ENCODE results near the gene CNN1. TPM values are rescaled to one million over a fixed set of nuclear protein-coding genes. Genes with fewer than 3 reads are reported as not detected.

CNN1 gene
- total and polyA plus RNA-seq, 4 donors: 16.5 to 34.9 (median 22.5) TPM

- Histone ChIP-seq H3K9ac (ENCODE audit: insufficient read depth in 1 of 2, low read length in 2 of 2) (peak overlapping the region in 1 of 2 donors; percentile 76), H3K9me3 (ENCODE audit: control insufficient read depth in 4 of 4, insufficient read depth in 3 of 4, low read length in 3 of 4) (no peaks in the 10 kb centered on the region), H3K36me3 (ENCODE audit: control insufficient read depth in 4 of 4, insufficient read depth in 4 of 4, low read length in 4 of 4) (peaks cover 0 to 6% (median 0%) of the 10 kb centered on the region in 4 donors), H3K27ac (ENCODE audit: low read depth in 1 of 2, low read length in 1 of 2) (peak overlapping the region; percentile 94 to 96), H3K27me3 (ENCODE audit: control insufficient read depth in 3 of 3, insufficient read depth in 3 of 3, low read length in 2 of 3) (no peaks in the 10 kb centered on the region), H3K4me3 (peak overlapping the region; percentile 89), H3K4me1 (ENCODE audit: control insufficient read depth in 5 of 5, insufficient read depth in 5 of 5, low read length in 5 of 5) (peaks cover 0 to 7% (median 0%) of the 10 kb centered on the region in 5 donors)
- ATAC-seq (ENCODE audit: insufficient read depth, low FRiP score) (peak; percentile 93), DNase-seq (peak; percentile 95 to 96 (median 96))
- TF ChIP-seq CTCF (IDR thresholded peaks at IDR 0.05; ENCODE audit: control extremely low read depth, extremely low read depth): no peak
- 1% methylated on average over 24 to 33 of the region's 33 CpGs for WGBS, 2 donors
These were observed 33.6 kb upstream of the CNN1 start for GRCh38 chr19:11505032-11505503.

GRCh38 chr19:11505504-11506100, 33.0 kb upstream of the CNN1 start, which contains the start of gene ZNF653:
TSS of gene ZNF653 (minus strand) at chr19:11505839. CDS start at chr19:11505786, 53 bp downstream.
- H3K9me3 ChIP-seq (ENCODE audit: control insufficient read depth in 4 of 4, insufficient read depth in 3 of 4, low read length in 3 of 4): no peaks in the 10 kb centered on the region
- peak; percentile 86 for ATAC-seq (ENCODE audit: insufficient read depth, low FRiP score)
- peaks cover 0 to 6% (median 0%) of the 10 kb centered on the region in 4 donors for H3K36me3 ChIP-seq (ENCODE audit: control insufficient read depth in 4 of 4, insufficient read depth in 4 of 4, low read length in 4 of 4)
- 0 to 1% methylated on average over 59 to 65 of the region's 65 CpGs for WGBS, 2 donors
- DNase-seq: peak; percentile 98
- peaks cover 0 to 7% (median 0%) of the 10 kb centered on the region in 5 donors for H3K4me1 ChIP-seq (ENCODE audit: control insufficient read depth in 5 of 5, insufficient read depth in 5 of 5, low read length in 5 of 5)
- peak within 1 kb of the TSS; percentile 94 to 96 for H3K27ac ChIP-seq (ENCODE audit: low read depth in 1 of 2, low read length in 1 of 2)
- no peaks in the 10 kb centered on the region for H3K27me3 ChIP-seq (ENCODE audit: control insufficient read depth in 3 of 3, insufficient read depth in 3 of 3, low read length in 2 of 3)
- peak within 1 kb of the TSS; percentile 89 for H3K4me3 ChIP-seq
- TF ChIP-seq CTCF (IDR thresholded peaks at IDR 0.05; ENCODE audit: control extremely low read depth, extremely low read depth): no peak
- peak within 1 kb of the TSS; percentile 17 to 76 for H3K9ac ChIP-seq (ENCODE audit: insufficient read depth in 1 of 2, low read length in 2 of 2)

GRCh38 chr19:11506101-11506555, 32.5 kb upstream of the CNN1 start:
- peak overlapping the region in 1 of 2 donors; percentile 20 for H3K27ac ChIP-seq (ENCODE audit: low read depth in 1 of 2, low read length in 1 of 2)
- ATAC-seq (ENCODE audit: insufficient read depth, low FRiP score) (peak; percentile 6), DNase-seq (no peak)
- 22 to 23% methylated on average over 20 of the region's 20 CpGs for WGBS, 2 donors
- no peak for TF ChIP-seq CTCF (IDR thresholded peaks at IDR 0.05; ENCODE audit: control extremely low read depth, extremely low read depth)
- peak overlapping the region; percentile 17 to 66 for H3K9ac ChIP-seq (ENCODE audit: insufficient read depth in 1 of 2, low read length in 2 of 2)
- no peaks in the 10 kb centered on the region for H3K27me3 ChIP-seq (ENCODE audit: control insufficient read depth in 3 of 3, insufficient read depth in 3 of 3, low read length in 2 of 3)
- peaks cover 0 to 7% (median 0%) of the 10 kb centered on the region in 5 donors for H3K4me1 ChIP-seq (ENCODE audit: control insufficient read depth in 5 of 5, insufficient read depth in 5 of 5, low read length in 5 of 5)
- peak overlapping the region; percentile 48 for H3K4me3 ChIP-seq
- H3K36me3 ChIP-seq (ENCODE audit: control insufficient read depth in 4 of 4, insufficient read depth in 4 of 4, low read length in 4 of 4): peaks cover 0 to 10% (median under 1%) of the 10 kb centered on the region in 4 donors
- no peaks in the 10 kb centered on the region for H3K9me3 ChIP-seq (ENCODE audit: control insufficient read depth in 4 of 4, insufficient read depth in 3 of 4, low read length in 3 of 4)

Measured in lung (tissue), 12 donors.